Right lobe of liver (tissue), 4 donors: ENCODE data around the gene FHIT.

Source experiments
- POLR2A ChIP-seq: fragments of 450-650 bp; IDR thresholded peaks from one replicate; pipeline ENCODE4 v1.6.1; 2017; ENCODE audit warnings: antibody characterized with exemption, mild to moderate bottlenecking
- TF ChIP-seq, protein P1 (sequence below), 4 donors: fragments of 200-600 bp in 3 of 4; fragments of 450-650 bp in 1 of 4; IDR thresholded peaks; one replicate each; pipeline versions ENCODE4 v1.5.1 to v1.8.0; 2016 to 2022; ENCODE audit warnings: antibody characterized with exemption in 4 of 4, mild to moderate bottlenecking in 2 of 4
- donor health status: DM: no; HTN: no; CAD: no.
- donor health status: DM: no; HTN: no; CAD: no.
- donor health status: DM: no; HTN: yes; CAD: no.

DNA sequence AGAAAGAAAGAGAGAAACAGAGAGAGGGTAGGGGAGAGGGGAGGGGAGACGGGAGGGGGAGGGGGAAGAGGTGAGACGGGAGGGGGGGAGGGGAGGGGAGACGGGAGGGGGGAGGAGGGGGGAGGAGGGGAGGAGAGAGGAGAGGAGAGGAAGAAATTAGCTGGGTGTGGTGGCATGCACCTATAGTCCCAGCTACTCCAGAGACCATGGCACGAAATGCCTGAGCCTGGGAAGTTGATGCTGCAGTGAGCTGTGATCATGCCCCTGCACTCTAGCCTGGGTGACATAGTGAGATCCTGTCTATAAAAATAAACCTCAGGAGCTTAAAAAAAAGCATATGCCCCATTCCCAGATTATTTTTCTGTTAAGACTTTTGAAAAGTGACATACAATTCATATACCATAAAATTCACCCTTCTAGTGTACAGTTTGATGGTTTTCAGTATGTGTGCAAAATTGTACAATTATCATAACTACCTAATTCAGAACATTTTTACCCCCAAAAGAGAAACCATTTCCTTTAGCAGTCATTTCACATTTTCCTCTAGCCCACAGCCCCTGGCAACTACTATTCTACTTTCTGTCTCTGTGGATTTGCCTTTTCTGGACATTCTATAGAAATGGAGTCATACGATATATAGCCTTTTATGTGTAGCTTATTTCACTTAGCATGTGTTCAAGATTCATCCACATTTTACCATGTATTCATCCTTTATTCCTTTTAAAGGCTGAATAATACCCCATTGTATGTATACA is 699.6 kb downstream of the FHIT start:
- TF ChIP-seq, protein P1, sequence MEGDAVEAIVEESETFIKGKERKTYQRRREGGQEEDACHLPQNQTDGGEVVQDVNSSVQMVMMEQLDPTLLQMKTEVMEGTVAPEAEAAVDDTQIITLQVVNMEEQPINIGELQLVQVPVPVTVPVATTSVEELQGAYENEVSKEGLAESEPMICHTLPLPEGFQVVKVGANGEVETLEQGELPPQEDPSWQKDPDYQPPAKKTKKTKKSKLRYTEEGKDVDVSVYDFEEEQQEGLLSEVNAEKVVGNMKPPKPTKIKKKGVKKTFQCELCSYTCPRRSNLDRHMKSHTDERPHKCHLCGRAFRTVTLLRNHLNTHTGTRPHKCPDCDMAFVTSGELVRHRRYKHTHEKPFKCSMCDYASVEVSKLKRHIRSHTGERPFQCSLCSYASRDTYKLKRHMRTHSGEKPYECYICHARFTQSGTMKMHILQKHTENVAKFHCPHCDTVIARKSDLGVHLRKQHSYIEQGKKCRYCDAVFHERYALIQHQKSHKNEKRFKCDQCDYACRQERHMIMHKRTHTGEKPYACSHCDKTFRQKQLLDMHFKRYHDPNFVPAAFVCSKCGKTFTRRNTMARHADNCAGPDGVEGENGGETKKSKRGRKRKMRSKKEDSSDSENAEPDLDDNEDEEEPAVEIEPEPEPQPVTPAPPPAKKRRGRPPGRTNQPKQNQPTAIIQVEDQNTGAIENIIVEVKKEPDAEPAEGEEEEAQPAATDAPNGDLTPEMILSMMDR (IDR thresholded peaks at IDR 0.05), result no peak
- TF ChIP-seq POLR2A, result no peak
